Measurements from ENCODE around the gene UACA.
"Not testable (repeated sequence)": the region's sequence is repeated elsewhere in the genome, so short reads cannot be mapped to it uniquely, and the experiment has no call there.

The UACA gene, protein sequence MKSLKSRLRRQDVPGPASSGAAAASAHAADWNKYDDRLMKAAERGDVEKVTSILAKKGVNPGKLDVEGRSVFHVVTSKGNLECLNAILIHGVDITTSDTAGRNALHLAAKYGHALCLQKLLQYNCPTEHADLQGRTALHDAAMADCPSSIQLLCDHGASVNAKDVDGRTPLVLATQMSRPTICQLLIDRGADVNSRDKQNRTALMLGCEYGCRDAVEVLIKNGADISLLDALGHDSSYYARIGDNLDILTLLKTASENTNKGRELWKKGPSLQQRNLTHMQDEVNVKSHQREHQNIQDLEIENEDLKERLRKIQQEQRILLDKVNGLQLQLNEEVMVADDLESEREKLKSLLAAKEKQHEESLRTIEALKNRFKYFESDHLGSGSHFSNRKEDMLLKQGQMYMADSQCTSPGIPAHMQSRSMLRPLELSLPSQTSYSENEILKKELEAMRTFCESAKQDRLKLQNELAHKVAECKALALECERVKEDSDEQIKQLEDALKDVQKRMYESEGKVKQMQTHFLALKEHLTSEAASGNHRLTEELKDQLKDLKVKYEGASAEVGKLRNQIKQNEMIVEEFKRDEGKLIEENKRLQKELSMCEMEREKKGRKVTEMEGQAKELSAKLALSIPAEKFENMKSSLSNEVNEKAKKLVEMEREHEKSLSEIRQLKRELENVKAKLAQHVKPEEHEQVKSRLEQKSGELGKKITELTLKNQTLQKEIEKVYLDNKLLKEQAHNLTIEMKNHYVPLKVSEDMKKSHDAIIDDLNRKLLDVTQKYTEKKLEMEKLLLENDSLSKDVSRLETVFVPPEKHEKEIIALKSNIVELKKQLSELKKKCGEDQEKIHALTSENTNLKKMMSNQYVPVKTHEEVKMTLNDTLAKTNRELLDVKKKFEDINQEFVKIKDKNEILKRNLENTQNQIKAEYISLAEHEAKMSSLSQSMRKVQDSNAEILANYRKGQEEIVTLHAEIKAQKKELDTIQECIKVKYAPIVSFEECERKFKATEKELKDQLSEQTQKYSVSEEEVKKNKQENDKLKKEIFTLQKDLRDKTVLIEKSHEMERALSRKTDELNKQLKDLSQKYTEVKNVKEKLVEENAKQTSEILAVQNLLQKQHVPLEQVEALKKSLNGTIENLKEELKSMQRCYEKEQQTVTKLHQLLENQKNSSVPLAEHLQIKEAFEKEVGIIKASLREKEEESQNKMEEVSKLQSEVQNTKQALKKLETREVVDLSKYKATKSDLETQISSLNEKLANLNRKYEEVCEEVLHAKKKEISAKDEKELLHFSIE (N-terminal part only)

DNA sequence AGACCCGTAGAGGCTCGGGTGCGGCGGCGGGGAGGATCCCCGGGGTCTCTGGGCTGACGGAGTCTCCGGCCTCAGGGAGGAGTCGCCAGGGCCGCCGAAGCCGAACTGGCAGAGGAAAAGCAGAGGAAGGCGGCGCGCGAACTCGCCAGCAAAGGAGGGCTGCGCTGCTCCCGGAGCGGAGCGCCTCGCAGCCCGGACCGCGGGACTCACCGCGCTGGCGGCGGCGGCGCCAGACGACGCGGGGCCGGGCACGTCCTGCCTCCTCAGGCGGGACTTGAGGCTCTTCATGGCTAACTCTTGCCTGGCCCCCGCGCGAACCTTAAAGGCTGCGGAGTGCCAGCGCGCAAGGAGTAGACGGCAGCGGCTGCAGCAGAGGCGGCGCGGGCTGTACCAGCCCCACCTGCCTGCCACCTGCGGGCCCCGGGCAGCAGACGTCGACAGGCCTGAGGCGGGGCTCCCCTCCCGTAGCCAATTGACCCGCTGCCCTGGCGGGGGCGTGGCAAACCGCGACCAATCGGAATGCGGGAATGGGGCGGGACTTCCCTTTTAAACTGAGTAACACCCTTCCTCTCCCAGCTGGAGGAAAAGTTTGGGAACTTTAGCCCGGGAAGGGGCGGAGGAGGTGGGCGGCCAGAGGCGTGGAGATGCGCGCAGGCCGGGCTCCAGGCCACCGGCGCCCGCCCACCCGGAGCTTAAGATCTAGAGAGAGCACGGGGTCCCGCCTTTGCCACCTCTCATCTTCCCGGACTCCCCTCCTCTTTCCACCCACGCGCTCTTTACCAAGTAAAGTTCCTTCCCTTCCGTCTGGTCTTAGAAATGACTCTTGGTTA lies at the start of gene UACA:
TSS of gene UACA (minus strand) at position 439 of the 830 bp plus-strand sequence. CDS start at position 288, 151 bp downstream.
- DNase-seq: peak; percentile 92 to 94

DNA sequence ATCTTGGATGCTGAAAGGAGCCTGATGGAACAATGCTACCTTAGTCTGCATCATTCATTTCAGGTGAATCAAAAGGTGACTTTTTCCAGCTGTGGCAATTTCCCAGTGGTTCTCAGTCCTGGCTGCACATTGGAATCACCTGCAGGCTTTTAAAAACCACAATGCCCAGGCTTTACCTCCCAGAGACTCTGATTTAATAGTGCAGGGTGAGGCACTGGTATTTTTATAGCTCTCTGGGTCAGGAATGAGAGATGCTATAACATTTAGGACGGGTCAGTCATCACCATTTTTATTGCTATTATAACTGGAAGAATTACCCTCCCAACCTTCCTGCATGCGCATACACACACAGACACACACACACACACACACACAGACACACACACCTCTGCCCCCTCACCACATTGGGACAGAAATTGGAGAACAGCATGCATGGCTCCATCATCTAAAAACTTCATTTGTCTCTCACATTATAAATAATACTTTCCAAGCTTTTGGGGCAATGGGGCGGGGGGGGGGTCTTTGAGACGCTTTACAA lies 49.5 kb upstream of the UACA start:
- no peak for DNase-seq

DNA sequence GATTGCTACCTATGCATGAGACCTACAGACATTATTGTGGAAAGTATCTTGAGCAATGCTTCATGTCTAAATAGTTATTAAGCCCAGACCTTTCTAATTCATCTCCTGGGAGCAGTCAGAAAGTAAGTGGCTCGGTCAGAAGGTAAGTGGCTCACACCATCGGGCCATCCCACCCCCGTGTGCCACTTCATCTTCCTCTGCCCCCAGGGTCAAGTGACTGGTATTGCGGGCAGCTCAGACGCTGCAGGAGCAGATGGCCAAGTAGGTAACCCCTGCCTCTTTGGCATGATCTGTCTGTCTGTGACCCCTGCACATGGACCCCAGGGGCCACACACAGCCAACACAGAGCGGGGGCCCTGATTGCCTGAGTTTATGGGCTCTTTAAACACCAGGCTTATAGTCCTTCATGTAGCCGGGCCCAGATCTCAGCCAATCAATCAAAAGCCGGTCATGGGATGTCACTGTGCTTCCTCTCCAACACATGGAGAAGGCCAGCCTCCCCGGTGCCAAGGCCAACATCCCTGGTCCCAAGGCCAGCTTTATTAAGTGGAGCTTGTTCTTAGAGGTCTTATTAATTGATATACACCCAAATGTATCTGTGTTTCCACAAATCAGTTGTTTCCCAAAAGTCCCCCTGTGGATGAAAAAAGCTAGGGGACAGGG lies 47.7 kb upstream of the UACA start:
- DNase-seq: no peak

DNA sequence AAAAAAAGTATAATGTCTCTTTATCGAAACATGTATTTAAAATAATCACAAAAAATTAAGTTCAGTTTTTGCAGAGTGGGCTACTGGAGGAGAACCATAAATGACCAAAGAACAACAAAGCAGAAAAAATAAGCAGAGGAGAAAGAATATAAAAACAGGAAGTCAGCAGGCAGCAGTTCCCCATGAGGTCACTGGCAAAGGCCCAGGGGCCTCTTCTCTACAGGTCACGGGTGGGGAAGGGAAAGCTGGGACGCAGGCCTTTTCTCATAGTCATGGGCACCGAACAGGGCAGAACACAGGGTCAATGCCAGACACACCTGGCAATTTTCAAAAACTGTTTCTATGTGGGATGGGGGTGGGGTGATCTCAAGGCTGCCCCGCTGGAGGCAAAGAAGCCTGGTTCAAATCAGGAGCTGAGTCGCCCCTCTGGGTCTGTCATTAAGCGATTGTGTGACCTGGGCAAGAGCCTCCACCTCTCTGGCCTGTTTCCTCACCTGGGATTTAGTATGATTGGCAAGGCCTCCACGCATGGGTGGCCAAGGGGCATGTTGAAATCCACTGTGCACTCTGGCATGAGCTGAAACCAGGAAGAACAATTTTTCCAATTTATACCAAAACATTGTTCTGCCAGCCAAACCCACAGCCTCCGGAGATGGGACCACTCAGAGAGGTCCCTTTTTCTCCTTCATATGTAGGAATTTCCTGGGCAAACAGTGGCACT lies 43.8 kb upstream of the UACA start:
- DNase-seq: no peak

DNA sequence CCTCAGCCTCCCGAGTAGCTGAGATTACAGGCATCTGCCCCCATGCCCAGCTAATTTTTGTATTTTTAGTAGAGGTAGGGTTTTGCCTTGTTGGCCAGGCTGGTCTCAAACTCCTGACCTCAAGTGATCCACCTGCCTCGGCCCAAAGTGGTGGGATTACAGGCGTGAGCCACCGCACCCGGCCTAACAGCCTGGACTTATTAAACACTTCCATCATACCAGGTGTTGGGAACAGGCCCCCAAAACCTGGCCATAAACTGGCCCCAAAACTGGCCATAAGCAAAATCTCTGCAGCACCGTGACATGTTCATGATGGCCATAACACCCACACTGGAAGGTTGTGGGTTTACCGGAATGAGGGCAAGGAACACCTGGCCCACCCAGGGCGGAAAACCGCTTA lies 41.0 kb upstream of the UACA start:
- DNase-seq: not testable (repeated sequence)

DNA sequence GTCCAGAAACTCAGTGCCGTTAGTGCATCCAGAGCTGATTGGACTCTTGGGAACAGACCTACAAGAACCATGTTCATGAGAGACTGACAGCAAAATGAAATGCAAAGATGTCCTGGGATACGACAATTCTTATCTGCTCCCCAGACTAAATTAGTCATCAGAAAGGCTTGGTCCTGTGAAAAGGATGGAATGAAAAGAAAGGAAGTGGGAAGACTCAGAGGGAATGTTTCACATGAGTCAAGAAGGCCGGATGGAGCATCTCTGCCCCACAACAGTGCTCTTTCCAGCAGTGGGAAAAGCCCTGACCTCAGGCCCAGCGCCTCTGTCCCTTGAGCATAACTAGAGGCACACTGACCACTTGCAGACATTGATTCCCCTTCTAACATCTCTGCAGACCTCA lies 39.3 kb upstream of the UACA start:
- DNase-seq: no peak

DNA sequence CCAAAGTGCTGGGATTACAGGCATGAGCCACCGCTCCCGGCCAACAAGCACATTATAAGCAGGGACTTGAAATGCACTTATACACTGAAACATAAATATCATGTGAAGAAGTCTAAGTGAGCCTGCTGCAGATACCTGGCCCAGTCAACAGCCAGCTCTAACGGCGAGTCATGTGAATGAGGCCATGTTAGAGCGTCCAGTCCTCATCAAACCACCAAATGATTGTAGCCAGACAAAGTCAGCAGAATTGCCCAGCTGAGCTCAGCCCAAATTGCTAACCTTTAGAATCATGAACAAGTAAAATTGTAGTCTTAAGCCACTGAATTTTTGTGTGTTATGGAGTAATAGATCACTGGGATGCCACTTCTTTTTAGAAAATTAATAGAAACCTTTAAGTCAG lies 37.8 kb upstream of the UACA start:
- no peak for DNase-seq

DNA sequence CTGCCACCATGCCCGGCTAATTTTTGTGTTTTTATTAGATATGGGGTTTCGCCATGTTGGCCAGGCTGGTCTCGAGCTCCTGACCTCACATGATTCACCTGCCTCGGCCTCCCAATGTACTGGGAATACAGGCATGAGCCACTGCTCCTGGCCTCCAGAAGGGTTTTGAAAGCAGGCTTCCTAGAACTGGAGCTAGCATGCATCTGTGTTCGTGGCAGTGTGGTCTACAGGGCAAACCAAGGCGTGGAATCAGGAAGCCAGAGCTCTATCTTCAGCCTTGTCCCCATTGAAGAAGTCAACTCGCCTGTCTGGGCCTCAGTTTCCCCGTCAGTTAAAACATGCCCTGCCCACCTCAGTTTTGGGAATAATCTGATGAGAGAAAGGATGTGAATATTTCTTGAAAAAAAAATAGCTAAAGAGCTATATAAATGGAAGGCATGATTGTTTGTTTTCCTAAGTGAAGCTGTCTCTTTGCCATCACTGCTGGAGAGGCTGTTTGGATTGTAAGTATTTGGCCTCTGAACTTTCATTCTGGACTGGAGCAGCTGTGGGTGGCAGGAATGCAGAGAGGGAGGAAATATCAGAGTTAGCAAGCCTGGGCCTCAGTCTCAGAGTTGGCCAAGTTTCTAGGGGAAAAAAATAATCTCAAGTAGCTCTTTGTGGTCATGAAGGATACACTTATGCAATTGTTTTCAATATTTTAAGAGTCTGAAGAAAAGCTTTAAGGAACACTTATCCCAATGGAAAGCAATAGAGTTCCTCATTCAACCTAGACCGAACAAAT lies 36.5 kb upstream of the UACA start:
- DNase-seq: no peak

DNA sequence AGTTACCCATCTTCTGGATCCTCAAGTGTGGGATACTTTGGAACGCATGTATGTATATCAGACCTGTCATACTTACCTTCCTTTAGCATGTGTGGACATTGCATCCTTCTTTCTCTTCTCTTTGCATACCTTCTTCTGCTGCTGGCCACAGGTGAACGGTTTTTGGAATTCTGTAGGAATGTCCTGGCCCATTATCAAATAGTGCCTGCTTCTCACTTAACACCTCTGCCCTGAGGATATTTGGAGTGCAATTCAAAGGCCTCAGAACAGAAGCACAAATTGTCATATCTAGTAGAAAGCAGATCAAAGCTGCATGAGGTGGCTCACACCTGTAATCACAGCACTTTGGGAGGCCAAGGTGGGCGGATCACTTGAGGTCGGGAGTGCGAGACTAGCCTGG lies 34.1 kb upstream of the UACA start:
- no peak for DNase-seq

DNA sequence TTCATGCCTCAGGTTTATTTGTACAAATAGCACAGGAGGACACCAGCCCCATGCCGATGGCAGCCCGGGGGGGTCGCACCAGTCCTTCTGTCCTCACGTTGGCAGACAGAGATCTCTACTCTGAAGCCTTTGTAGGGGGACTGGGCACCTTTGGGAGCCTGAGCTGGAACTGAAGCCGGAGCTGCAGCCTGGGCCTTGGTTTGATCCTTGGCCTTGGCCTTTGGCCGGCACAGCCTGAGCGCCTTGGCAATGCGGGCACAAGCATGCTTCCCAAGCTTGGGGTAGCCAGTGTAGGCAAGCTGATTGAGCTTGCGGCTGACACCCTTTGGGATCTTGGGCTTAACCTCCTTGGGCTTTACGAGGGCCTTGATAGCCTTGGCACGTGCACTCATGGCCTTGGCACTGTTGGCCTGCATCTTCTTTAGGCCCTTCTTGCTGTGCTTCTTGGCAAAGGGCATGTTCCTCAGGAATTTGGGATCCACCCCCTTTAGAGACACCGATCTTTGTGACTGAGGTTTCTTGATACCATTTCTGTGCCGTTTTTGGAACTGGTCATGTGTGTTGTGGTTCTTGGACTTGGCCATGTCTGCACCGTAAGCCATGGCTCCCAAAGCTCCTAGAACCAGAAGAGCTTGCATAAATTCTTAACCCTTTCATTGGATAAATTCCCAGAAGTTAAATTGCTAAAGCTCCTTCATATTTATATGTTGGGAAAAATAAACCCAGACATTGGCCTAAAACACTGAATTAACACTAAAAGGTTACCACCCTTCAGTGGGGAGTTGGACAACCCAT lies 33.4 kb upstream of the UACA start:
- DNase-seq: no peak

DNA sequence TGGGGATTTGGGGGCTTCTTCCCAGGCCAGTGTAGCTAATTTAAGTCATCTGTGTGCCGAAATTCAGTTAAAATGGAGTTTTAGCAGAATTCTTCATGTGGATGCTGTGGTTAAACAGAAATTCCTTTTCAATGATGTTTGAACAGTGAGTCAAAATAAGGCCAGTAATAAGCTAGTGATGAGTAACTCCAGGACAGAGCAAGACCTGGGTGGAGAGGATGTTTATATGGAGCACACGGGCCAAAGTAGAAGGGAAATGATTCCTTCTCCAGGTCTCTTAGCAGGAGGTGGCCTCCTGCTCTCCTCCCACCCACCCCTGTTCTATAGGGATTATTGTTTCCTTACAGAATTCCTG lies 31.9 kb upstream of the UACA start:
- no peak for DNase-seq

DNA sequence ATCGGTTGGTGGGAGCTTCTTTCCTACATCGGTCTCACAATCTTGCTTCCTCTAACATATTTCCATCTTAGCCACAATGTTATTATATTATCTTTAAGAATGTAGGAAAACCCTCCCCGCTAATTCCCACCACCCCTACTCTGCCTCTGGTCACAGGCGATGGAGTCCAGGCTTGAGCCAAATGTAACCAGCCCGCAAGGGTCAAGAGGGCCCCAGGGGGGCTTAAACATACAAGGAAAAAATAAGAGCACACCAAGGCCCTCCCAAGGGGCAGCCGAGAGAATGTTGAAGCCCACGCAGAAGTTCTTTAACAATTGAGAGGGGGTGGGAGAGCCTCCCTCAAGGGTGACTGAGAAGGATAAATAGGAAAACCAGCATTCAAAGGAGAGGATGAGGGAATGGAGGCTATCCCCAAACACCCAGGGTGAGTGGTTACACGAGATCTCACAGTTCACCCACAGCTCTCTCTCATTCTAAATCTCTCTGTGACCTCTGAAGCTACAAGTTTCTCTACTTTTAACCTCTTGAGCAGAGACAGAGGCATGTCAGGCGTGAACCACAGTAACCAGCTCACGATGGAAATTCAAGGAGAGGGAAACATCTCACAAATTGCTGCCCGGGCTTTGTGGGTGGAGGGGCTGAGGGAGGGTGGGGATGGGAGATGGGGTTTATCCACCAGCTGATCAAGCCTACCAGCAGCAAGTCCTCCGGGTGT lies 31.4 kb upstream of the UACA start:
- no peak for DNase-seq

DNA sequence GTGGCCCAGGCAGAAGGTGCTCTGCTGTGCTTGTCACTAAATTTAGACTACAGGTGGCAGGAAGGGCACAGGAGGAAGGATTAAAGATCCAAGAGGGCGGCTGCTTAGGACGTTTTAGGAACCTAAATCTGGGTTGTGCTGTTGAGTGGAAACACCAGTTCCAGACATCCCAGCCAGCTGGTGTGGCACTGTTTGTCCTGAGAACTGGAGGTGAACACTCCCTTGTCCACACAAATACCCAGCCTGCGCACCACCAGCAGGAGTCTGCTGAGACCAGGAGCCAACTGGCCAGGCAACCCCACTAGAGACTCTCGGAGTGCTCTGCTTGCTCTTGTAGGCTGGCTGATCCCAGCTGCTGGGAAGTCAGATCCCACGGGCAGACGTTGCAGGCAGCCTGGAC lies 30.3 kb upstream of the UACA start:
- DNase-seq: no peak

DNA sequence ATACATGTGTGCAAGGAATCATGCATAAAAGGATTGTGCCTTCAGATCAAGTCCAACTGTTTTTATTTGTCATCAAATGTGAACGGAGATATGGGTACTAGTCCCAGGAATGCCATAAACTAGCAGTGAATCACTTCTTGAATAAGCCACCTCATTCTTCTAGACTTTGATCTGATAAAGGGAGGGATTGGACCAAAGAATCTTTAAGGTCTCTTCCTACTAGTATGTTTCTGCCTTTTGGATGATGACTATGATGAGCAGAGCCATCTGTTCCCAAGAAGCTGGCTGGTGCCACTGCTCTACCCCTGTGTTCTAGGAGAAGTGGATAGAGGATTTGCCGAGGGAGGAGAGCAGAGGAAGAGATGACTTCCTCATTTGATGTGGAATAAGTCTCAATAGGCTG lies 28.8 kb upstream of the UACA start:
- DNase-seq: no peak

DNA sequence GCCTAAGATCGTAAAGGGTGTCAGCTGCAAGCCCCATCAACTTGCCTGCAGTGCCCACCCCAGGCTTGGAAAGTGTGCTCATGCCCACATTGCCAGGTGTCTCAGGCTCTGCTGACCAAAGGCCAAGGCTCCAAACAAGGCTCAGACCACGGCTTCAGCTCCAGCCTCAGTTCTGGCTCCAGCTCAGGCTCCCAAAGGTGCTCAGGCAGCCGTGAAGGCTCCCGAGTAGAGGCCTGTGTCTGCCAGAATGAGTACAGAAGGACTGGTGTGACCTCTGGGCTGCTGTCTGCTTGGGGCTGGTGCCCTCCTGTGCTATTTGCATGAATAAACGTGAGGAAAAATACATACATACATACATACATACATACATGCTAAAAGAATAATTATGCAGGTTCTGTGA lies 27.9 kb upstream of the UACA start:
- no peak for DNase-seq

DNA sequence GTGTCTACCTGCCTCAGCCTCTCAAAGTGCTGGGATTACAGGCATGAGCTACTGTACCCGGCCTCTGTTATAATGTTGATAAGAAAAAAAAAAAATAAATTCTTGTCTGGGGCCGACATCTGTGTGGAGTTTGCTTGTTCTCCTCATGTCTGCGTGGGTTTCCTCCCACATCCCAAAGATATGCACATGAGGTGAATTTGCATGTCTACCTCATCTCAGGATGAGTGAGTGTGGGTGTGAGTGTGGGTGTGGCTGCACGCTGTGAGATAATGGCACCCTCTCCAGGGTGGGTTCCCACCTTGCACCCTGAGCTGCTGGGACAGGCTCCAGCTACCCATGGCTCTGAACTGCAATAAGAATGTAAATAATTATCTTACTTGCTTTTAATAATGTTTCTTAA lies 25.9 kb upstream of the UACA start:
- DNase-seq: no peak

DNA sequence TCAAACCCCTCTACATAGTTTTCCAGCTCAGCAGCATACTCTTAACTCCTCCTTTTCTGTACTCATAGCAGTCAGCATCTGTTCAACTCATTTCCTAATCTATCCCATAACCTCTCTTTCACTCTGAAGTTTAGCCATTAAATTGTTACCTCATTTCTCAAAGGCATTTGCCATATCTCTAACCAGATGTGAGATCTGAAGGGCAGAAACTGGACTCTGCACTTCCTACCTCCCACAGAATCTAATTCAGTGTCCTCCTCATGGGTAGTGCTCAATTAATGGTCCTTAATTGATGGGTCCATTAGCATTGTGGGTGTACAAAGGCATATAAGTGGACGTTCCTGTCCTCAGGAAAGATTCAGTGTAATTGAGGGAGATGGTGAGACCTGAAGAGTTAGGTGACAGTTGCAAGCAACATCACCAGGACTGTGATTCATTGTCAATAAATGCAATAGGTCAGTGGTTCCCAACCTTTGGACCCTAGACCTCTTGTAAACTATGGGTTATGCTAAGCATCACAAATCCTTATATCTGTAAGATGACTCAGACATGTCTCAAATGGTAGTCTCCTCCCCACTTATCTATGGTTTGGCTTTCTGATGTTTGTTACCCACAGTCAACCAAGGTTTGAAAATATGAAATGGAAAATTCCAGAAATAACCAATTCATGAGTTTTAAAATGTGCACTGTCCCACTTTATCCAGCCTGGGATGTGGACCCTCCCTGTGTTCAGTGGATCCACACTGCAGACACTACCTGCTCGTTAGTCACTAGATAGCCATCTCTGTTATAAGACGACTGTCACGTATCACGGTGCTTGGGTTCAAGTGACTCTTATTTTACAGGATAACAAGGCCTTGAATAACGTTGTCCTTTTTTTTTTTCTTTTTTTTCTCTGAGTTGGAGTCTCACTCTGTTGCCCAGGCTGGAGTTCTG lies 25.0 kb upstream of the UACA start:
- no peak for DNase-seq
